Measurements from ENCODE around the gene RHOG.

- TF ChIP-seq RAD21 (conservative IDR thresholded peaks at IDR 0.05 in 1 of 2, IDR thresholded peaks at IDR 0.05 in 1 of 2) = no peak
- no peak for TF ChIP-seq POLR2A (IDR thresholded peaks at IDR 0.05; ENCODE audit: low read length)
- no peak for TF ChIP-seq SMC3 (IDR thresholded peaks at IDR 0.05)
Observed at GRCh38 chr11:3820971-3821370, 19.8 kb downstream of the RHOG start.
